Hematopoietic multipotent progenitor cell treated with erythropoietin and hydrocortisone succinate and interleukin-3 and kit ligand, for 15 days (in vitro differentiated cells): ENCODE measurements around the gene SOX12.

Experiments used
- DNase-seq: peaks from one replicate; pipeline ENCODE4 v3.0.0-alpha.2; 2015; ENCODE audit warnings: low spot score

Gene SOX12

DNA sequence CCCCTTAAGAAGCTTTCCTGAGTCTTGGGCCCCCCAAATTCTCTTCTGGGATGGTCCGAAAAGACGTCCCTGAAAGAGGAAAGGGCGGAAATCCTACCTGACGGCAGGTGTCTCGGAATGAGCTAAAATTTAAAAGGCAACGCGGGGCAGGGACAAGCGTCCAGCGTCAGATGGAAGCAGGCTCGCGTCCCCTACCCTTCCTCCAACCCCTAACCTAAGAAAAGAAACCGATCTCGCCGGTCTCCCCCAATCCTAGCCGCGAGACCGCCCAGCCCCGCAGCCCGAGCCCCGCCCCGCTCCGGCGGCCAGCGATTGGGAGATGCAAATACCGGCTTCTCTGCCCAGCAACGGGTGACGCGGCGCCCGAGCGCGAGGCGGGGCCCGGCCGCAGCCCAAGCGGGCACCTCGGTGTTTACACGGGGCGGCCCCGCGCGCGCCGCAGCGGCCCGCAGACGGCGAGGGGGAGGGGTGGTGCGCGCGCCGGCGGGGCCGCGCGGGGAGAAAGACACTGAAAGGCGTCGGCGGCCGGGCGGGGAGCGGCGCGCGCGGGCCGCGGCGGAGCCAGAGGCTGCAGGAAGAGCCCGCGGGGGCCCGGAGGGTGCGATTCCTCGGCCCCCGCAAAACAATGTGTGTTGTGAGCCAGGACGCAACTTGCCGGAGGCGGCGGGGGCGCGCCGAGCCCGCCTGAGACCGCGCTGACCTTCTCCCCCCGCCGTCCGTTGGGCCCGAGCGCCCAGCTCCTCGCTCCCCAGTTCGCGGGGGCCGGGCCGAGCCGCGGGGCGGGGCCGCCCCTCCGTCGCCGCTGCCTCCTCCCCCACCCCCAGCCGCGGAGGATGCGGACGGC lies at the start of gene SOX12:
TSS of gene SOX12 (plus strand) at position 508 of the 844 bp plus-strand sequence. CDS start 373 bp downstream, outside the sequence.
- DNase-seq = peak; percentile 94

DNA sequence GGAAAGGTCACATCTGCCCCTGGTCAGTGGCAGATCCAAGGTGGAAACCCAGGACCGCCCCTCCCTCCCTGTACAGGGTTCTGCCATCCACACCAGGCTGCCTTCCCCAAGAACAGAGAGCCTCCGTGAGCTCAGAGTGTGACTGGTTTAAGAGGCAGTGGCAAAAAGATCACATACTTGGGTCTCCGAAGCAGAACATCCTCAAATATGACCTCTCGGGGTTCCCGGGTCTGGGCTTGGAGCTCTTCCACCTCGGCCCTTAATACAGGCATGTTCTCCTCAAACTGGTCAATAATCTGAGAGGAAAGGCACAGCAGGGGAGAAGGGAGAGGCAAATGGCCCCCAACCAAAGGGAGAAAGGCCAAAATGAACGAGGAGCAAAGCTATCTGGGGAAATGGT lies 49.6 kb upstream of the SOX12 start:
- DNase-seq = no peak

DNA sequence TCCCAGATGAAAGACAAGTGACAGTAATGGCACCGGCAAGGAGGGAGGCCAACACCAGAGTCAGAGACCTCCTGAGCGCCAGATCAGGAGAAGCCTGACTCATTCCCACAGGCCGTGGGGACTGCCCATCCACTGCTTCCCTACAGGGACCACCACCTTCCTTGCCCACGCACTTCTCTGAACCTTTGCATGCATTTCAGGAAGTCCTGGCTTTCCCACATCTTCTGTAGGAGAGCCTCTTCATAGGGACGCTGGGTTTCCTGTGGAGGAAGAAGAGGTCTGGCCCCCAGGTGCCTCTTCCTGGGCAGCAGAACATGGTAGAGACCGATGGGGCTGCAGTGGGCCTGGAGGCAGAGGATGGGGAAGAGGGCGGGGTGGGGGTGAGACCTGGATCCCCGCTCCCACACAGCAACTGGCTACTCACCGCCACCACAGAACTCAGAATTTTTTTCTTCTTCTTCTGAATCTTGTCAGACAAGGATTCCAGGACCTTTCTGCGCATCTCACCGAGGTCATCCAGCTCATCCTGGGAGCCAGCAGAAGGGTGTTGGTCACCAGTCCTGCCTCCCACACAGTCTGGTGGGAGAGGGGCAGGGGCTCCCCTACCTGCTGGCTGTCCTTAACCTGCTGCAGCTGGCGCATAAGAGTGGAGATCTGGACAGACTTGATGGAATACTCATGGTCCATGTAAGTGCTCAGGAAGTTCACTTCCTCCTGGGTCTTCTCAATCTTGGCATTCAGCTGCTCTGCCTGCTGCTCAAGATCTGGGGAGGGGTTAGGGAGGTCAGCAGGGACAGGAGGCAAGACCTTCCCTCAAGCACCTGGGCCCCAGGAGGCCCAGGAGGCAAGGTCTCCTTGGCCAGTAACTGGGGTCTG lies 48.5 kb upstream of the SOX12 start:
- no peak for DNase-seq

DNA sequence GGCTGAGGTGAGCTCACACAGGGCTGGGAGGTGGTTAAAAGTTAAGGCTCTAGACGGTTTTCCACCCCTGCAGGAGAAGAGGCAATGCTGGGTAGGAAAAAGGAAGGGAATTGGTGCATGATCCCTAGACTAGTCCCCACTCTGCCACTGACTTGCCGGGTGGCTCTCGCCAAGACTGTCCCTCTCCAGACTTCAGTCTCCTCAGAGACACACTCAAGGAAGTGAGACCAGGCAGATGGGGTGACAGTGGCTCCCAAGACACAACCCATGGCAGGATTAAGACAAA lies 47.9 kb upstream of the SOX12 start:
- DNase-seq = no peak

DNA sequence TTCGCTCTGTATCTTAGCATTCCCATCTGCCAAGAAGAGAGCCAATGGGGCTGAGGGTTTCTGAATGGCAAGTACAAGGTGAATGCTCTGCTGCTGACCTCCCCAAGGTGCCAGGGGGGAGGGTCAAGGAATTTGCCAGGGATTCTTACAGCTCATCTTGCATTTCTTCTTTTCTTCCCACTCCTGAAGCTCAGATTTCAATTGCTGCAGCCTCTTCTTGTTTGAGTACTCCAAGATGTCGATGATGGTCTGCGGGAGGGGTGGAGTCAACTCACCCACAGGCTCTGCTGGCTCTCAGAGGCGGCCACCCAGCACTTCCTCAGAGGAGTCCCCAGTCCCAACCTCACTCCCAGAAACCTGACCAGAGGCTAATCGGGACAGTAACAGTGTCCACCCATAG lies 47.2 kb upstream of the SOX12 start:
- no peak for DNase-seq

DNA sequence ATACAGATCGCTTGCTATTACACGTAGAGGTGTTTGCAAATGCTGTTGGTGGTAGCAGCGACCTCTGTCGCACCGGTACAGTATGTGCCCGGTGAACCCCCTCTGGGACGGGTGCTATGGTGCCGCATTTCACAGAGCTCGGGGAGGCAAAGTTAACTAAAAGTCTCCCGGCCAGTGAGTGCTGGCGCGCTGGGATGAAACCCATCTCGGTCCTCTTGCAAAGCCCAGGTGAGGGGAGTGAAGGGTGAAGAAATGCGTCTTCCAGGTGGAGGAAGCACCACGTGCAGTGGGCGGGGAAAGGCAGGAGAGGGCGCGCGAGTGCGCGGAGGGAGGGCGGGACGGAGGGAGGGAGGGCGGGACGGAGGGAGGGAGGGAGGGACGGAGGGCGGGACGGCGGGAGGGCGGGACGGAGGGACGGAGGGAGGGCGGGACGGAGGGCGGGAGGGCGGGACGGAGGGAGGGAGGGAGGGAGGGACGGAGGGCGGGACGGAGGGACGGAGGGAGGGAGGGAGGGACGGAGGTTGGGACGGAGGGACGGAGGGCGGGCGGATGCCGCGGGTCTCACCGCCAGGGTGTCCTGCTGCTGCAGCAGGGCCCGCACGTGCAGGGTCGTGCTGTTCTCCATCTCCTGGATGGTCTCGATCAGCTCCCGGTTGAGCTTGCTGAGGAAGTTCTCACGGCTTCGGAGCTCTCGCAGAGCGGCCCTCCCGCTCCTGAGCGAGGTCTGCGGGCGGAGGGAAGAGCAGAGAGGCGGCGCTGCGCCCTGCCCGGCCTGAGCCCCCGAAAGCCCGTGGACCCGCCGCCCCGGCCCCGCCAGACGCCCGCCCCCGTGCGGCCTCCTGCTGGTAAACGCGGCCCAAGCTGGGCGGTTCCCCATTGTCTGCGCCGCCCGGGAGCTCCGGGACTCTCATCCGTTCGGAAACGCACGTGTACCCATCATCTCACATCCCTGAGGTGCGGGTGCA lies 46.5 kb upstream of the SOX12 start:
- DNase-seq = no peak

DNA sequence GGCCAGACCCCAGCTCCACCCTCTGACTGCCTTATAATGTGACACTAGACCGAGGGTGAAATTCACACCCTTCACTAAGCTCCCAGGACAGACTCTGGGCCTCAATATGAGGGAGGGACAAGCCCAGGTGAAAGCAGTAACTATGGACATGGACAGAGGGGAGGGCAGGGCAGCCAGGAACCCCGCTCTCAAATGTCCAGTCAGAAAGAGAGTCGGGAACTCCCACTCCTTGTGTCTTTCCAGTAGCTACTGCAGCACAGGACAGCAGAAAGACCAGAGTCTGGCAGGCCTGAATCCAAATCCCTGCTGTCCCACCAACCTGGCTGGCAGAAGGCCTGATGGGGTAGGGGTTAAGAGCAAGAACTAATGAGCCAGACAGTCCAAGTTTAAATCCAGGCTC lies 41.2 kb upstream of the SOX12 start:
- no peak for DNase-seq

DNA sequence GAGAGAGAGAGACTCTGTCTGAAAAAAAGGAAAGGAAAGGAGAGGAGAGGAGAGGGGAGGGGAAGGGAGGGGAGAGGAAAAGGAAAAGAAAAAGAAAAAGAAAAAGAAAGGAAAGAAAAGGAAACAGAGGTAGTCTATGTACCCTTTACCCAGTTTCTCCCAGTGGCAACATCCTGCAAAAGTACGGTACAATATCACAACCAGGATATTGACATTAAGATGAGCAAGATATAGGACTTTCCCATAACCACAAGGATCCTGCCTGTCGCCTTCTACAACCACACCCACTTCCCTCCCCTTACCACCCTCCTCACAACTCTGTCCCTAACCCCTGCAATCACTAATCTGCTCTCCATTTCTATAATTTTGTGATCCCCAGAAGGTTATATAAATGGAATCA lies 38.8 kb upstream of the SOX12 start:
- DNase-seq = no peak

DNA sequence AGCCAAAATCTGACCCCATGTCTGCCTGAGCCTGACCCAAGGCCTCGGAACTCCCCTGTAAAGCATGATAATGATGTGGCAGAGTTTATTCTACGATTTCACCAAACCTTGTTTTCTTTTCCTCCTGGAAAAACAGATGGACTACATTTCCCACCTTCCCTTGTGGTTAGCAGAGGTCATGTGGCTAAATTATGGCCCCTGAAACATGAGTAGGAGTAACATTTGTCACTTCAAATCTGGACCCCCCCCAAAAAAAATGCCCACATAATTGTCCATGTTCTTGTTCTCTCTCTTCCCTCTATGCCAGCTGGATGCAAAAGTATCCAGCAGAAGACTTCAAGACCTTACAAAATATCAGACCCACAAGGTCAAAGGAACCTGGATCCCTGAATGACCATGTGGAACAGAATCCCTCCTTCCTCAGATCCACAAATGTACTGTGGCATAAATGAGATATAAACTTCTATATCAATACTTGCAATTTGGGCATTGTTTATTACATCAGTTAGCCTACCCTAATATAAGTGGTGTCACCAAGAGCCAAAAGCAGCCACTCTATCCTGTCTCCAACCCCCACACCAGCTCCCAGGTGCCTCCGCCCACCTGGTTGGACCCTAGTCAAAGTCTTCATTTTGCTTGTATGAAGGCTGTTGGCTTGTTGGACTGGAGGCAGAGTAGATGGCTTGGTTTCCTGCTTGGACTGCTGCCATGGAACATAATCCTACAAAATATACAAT lies 36.2 kb upstream of the SOX12 start:
- DNase-seq = no peak

DNA sequence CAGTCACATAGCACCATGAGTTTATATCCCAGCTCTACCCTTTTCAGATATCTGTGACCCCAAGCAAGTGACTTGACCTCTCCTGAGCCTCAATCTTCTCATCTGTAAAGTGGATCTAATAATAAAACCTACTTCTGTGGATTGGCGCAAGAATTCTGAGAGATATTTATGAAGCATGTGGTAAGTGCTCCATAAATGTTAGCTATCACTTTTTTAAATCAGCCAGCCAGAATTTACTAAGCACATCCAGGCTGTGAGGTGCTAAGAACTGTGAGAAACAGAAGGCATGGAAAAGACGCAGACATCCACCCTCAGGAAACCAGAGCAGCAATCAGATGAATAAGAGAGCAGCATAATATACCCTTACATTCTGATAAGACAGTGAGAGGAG lies 35.7 kb upstream of the SOX12 start:
- no peak for DNase-seq

DNA sequence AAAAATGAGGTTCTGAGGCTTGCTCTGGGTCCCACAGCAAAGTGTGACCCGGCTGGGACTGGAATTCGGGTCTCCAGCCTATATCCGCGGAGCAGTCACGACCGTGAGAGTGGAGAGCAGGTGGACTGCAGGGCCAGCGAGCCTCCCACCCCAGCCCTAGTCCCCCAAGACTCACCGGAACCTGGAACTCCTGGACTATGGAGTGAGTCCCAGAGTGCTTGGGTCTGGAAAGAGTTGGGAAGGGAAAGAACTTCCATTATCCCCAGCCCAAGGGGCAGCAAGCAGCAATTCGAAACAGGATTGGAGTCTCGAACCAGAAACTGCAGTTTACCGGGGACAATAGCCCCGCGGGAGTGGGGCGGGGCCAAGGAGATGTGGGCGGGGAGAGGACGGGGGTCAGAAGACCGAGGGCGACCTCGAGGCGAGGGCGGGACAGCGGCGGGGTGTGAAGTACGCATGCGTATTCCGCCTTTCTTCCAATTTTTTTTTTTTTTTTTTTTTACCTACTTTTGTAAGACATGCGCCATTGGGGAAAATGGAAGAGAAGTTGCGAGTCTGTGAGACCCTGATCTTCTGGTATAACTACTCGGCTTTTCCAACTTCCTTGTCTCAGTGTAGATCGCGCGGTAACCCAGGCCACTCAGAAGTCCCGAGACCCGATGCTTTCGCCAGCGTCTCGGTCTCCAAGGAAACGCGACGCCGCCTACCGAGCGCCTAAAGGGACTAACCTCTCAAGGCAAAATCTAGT lies 35.1 kb upstream of the SOX12 start, which contains the start of gene C20orf96:
TSS of gene C20orf96 (minus strand) at position 667 of the 748 bp plus-strand sequence. CDS start at position 527, 140 bp downstream.
- peak; percentile 84 for DNase-seq

DNA sequence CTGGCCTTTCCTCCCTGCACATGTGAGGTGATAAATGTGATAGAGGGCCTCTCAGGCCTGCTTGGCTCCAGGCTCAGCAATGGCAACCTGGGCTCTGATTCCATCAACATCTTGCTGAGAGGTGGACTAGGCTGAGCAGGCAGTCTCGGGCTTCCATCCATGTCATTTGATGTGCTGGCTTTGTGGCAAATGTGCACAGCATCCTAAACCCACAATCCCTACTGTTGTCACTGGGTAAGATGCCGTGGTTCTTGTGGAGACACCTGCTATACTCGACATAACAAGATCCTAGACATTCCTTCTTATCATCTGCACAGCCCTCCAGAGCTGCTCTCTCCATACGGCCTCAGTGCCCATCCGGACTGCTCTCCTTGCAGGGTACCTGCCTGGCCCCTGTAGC lies 30.8 kb upstream of the SOX12 start:
- DNase-seq = no peak

DNA sequence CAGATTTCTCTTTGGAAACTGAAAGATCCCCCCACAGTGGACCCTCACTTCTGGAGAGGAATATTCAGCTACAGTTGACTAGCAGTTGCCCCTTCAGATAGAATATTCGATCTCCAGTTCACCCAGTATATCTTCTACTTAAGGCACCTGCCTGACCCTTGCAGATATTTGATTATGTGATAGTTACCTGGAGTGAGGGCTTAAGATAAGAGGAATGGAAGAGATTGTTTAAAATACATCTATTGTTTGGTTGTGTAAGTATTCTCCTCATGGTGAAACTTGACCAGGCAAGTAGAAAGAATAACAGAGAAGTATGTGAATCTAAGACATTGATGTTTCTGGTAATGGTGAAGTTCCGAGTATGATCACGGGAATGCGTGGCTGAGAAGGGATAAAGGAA lies 29.5 kb upstream of the SOX12 start:
- no peak for DNase-seq

DNA sequence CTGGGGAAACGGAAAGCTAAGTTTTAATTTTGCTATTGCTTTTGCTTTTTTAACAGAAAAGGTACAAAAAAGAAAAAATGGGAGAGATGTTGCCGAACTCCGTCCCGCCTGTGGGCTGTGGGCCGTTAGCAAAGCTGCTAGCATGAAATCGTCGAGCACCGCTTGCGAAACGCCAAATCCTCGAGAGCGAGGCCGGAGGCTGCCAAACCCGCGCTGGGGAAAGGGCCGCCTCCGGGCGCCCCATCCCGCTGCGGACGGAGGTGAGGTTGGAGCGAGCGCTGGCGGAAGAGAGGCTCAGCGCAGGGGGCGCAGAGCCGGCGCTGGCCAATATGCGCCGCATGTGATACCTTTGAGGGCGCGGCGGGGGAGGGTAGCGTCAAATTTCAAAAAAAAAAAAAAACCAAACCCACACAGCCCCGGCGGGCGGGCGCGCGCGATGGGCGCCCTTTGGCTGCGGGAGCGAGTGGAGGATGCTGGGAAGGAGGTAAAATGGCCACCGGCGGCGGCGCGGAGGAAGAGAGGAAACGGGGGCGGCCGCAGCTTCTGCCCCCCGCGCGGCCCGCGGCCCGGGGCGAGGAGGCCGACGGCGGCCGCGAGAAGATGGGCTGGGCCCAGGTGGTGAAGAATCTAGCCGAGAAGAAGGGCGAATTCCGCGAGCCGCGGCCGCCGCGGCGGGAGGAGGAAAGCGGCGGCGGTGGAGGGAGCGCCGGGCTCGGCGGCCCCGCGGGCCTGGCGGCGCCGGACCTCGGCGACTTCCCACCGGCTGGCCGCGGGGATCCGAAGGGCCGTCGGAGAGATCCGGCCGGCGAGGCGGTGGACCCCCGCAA lies 28.0 kb upstream of the SOX12 start, which contains the start of gene ZCCHC3:
TSS of gene ZCCHC3 (plus strand) at position 473 of the 827 bp plus-strand sequence. CDS start at position 490, 17 bp downstream.
- DNase-seq = peak; percentile 82

DNA sequence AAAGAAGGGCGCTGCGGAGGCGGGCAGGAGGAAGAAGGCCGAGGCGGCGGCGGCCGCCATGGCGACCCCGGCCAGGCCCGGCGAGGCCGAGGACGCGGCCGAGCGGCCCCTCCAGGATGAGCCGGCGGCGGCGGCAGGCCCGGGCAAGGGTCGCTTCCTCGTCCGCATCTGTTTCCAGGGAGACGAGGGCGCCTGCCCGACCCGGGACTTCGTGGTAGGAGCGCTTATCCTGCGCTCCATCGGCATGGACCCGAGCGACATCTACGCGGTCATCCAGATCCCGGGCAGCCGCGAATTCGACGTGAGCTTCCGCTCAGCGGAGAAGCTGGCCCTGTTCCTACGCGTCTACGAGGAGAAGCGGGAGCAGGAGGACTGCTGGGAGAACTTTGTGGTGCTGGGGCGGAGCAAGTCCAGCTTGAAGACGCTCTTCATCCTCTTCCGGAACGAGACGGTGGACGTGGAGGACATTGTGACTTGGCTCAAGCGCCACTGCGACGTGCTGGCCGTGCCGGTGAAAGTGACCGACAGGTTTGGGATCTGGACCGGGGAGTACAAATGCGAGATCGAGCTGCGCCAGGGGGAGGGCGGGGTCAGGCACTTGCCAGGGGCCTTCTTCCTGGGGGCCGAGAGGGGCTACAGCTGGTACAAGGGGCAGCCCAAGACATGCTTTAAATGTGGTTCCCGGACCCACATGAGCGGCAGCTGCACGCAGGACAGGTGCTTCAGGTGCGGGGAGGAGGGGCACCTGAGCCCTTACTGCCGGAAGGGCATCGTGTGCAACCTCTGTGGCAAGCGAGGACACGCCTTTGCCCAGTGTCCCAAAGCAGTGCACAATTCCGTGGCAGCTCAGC lies 27.2 kb upstream of the SOX12 start:
- DNase-seq = peak; percentile 43

DNA sequence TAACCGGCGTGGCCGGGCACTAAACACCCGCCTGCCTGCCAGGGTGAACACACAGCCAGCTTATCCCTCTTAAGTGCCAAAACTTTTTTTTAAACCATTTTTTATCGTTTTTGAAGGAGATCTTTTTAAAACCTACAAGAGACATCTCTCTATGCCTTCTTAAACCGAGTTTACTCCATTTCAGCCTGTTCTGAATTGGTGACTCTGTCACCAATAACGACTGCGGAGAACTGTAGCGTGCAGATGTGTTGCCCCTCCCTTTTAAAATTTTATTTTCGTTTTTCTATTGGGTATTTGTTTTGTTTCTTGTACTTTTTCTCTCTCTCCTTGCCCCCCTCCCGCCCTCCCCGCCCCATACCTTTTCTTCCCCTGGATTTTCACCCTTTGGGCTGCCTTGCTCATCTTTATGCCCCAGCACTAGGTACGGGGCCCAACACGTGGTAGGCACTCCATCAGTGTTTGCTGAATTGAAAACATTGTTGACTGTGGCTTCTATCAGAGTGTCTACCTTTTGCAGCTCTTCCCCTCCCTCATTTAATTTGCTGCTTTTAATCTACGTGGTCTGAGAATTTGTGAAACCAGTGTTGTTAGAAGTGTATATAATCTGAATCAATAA lies 26.5 kb upstream of the SOX12 start:
- no peak for DNase-seq

DNA sequence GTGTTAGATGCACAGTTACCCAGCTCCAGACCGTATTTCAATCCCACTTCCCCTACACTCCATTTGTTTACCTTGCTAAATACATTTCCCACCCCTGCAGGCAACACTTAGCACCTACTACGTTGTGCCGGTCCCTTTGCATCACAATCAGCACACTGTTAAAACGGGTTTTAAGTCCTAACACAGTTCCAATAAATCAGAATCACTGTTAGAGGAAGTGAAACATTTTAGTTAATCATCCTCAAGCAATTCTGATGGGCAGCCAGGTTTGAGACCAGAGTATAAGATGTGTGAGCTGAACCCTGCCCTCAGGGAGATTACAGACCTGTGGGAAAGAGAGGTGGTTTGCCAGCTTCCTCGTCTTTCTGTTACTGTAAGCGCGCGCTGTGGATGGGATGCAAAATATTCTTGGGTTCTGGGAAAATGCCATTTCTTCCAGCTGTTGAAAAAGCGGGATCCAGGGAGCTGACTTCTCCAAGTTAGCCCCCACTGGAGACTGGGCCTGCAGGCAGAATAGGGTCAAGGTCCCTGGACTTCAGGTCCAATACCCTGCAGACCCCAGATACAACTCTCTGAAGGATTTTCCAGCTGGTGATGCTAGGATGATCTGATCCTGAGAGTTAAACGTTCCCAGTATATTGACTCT lies 24.9 kb upstream of the SOX12 start:
- no peak for DNase-seq
